Prostate gland (tissue), 2 donors: ENCODE data around the gene PTGS2. TPM values are rescaled to one million over a fixed set of nuclear protein-coding genes. Genes with fewer than 3 reads are reported as not detected.
"Not testable (repeated sequence)": the region's sequence is repeated elsewhere in the genome, so short reads cannot be mapped to it uniquely, and the experiment has no call there.

ENCODE experiments used
- DNase-seq: peaks from one replicate; pipeline ENCODE4 v3.0.0-alpha.2; 2019; ENCODE audit warnings: low spot score
- H3K27ac ChIP-seq, 2 donors: fragments of 200-600 bp; sonication (generic); 2 replicates each; pipeline ENCODE4 v1.5.1; 2017 to 2019
- H3K27me3 ChIP-seq: fragments of 200-600 bp; sonication (generic); replicated peaks from 2 replicates; pipeline ENCODE4 v1.5.1; 2019; ENCODE audit not compliant: insufficient read depth
- H3K36me3 ChIP-seq, 2 donors: fragments of 200-600 bp; sonication (generic); 1 replicate in 1 of 2; 2 replicates in 1 of 2; pipeline versions ENCODE4 v1.5.1 to v1.8.1; 2017 to 2019
- H3K4me1 ChIP-seq: fragments of 200-600 bp; sonication (generic); replicated peaks from 2 replicates; pipeline ENCODE4 v1.5.1; 2019
- H3K4me3 ChIP-seq, 2 donors: fragments of 200-600 bp; sonication (generic); 2 replicates each; pipeline ENCODE4 v1.5.1; 2017 to 2019
- H3K9me3 ChIP-seq: fragments of 200-600 bp; sonication (generic); 2 replicates; pipeline ENCODE4 v1.5.1; 2017
- POLR2A ChIP-seq: fragments of 450-650 bp; IDR thresholded peaks from one replicate; pipeline ENCODE4 v1.6.1; 2016; ENCODE audit warnings: antibody characterized with exemption, mild to moderate bottlenecking
- POLR2AphosphoS5 ChIP-seq: sonication (generic); formaldehyde crosslinking; IDR thresholded peaks from one replicate; pipeline ENCODE4 v1.6.1; 2017; ENCODE audit warnings: antibody characterized with exemption
- WGBS: methylation state at CpG from one replicate; pipeline ENCODE4 v1.1.5; 2018; 5-methylcytosine and 5-hydroxymethylcytosine counted together
- intact Hi-C: fragments of 100-400 bp; cut with DNase I; formaldehyde crosslinking; loops from one replicate; pipeline ENCODE4 v1.14.2; 2022
- total RNA-seq, 2 donors: library from RNA; depleted of rRNA; stranded (reverse); fragments of >200 nt; gene quantifications; one replicate each; pipeline ENCODE4 v1.1.0, GENCODE V29; 2016
- TF ChIP-seq, protein P1 (sequence below), 4 experiments: fragments of 200-600 bp in 2 of 4; fragments of 450-650 bp in 2 of 4; sonication (generic) in 2 of 4; IDR thresholded peaks; 1 replicate in 3 of 4; 2 replicates in 1 of 4; pipeline ENCODE4 v1.5.1; 2016 to 2019; ENCODE audit warnings: antibody characterized with exemption in 4 of 4, mild to moderate bottlenecking in 2 of 4, moderate library complexity in 2 of 4

Gene PTGS2
- total RNA-seq, 2 donors from 2014 or later = 11.2 to 14.3 TPM

DNA sequence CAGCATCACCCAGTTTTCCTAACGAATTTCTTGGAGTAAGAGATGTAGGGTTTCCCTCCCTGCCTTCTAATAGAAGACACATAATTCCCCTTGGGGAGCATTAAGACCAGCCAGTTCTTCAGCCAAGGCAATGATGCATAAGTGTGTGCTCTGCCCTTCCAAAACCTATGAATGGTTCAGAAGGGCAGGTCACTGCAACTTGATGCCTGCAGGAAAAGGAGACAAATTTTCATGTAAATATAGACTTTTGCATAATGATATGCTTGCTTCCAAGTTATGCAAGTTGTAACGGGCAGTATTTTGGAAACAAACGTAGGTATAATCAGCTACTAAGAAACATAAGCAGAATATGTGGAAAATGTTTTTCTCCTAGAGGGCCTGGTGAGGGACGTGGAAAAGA lies 31.6 kb downstream of the PTGS2 start:
- H3K27ac ChIP-seq = no peak overlapping the region
- no peaks in the 10 kb centered on the region for H3K36me3 ChIP-seq
- no peaks in the 10 kb centered on the region for H3K4me1 ChIP-seq
- WGBS = 49% methylated on average over 4 of the region's 4 CpGs
- no peak overlapping the region for H3K4me3 ChIP-seq
- H3K9me3 ChIP-seq = no peaks in the 10 kb centered on the region
- H3K27me3 ChIP-seq = no peaks in the 10 kb centered on the region
- TF ChIP-seq POLR2AphosphoS5 (no peak), POLR2A (no peak)
- TF ChIP-seq, protein P1, sequence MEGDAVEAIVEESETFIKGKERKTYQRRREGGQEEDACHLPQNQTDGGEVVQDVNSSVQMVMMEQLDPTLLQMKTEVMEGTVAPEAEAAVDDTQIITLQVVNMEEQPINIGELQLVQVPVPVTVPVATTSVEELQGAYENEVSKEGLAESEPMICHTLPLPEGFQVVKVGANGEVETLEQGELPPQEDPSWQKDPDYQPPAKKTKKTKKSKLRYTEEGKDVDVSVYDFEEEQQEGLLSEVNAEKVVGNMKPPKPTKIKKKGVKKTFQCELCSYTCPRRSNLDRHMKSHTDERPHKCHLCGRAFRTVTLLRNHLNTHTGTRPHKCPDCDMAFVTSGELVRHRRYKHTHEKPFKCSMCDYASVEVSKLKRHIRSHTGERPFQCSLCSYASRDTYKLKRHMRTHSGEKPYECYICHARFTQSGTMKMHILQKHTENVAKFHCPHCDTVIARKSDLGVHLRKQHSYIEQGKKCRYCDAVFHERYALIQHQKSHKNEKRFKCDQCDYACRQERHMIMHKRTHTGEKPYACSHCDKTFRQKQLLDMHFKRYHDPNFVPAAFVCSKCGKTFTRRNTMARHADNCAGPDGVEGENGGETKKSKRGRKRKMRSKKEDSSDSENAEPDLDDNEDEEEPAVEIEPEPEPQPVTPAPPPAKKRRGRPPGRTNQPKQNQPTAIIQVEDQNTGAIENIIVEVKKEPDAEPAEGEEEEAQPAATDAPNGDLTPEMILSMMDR (IDR thresholded peaks at IDR 0.05) = no peak
- no peak for DNase-seq
- intact Hi-C loops = no loop called here

DNA sequence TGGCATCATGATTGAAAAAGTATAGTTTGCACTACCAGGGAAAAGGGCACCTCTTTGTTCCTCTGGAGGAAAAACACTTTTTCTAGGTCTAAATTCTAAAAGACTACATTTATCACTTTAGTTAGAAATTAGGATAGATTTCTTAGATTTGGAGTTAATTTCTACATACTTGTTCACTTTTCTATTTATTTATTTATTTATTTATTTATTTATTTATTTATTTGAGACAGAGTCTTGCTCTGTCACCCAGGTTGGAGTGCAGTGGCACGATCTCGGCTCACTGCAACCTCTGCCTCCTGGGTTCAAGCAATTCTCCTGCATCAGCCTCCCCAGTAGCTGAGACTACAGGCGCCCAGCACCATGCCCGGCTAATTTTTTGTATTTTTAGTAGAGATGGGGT lies 32.2 kb downstream of the PTGS2 start:
- H3K27me3 ChIP-seq, H3K4me1 ChIP-seq, H3K36me3 ChIP-seq, intact Hi-C loops, DNase-seq, H3K9me3 ChIP-seq, H3K27ac ChIP-seq, H3K4me3 ChIP-seq: not testable (repeated sequence)
- WGBS = 97% methylated on average over 4 of the region's 4 CpGs

DNA sequence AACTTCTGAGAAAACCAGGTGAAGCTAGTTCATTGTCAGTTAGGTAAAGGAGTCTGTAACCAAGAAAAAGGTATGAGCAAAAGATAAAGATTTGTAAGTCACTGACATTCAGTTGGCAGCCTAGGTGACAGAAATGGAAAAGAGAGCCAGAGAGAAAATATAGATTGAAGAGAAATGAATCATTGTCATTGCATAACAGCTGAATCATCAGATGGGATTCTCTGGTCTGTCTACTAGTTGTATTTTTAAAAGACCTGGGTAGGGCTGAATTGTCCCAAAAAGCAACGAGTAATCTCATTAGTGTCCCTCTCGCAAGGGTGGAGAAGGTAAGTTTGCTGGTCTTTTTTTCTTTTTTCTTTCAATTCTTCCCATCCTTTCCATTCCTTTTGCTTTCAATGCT lies 36.6 kb downstream of the PTGS2 start:
- WGBS = 85% methylated on average over 2 of the region's 2 CpGs

DNA sequence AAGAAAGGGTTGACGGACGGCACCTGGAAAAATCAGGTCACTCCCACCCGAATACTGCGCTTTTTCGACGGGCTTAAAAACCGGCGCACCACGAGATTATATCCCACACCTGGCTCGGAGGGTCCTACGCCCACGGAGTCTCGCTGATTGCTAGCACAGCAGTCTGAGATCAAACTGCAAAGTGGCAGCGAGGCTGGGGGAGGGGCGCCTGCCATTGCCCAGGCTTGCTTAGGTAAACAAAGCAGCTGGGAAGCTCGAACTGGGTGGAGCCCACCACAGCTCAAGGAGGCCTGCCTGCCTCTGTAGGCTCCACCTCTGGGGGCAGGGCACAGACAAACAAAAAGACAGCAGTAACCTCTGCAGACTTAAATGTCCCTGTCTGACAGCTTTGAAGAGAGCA lies 42.7 kb downstream of the PTGS2 start:
- H3K27ac ChIP-seq, H3K4me1 ChIP-seq, H3K27me3 ChIP-seq, H3K4me3 ChIP-seq, H3K9me3 ChIP-seq, H3K36me3 ChIP-seq, intact Hi-C loops, DNase-seq: not testable (repeated sequence)
- 55% methylated on average over 15 of the region's 16 CpGs for WGBS

More for the DNA sequence above, 36.6 kb downstream of the PTGS2 start:
- no peaks in the 10 kb centered on the region for H3K36me3 ChIP-seq
- H3K4me3 ChIP-seq = no peak overlapping the region
- H3K4me1 ChIP-seq = no peaks in the 10 kb centered on the region
- TF ChIP-seq POLR2A = no peak
- TF ChIP-seq, protein P1 (IDR thresholded peaks at IDR 0.05) = no peak
- TF ChIP-seq POLR2AphosphoS5 = no peak
- no peak for DNase-seq
- no peak overlapping the region for H3K27ac ChIP-seq
- H3K9me3 ChIP-seq = no peaks in the 10 kb centered on the region
- no peaks in the 10 kb centered on the region for H3K27me3 ChIP-seq
- intact Hi-C loops = no loop called here

DNA sequence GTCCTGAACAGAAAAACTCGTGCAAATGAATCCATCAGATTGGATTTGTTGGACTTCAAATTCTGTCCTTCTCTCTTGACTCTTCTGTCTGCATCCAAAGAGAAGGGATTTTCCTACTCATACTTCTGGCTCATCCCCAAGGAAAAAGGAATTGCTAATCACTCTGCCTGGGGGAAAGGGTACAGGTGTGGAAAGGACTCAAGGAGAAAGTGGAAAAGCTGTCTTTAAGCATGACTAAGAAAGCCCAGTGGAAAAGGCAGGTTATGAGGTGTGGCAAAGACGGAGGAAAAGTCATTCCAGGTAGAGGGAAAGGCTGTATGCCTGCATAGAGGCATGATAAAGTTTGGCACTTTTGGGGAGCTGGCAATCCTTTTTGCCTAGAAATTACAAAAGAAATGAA lies 43.4 kb downstream of the PTGS2 start:
- intact Hi-C loops = no loop called here
- WGBS = 91% methylated on average over 2 of the region's 2 CpGs
- Histone ChIP-seq H3K27me3 (no peaks in the 10 kb centered on the region), H3K4me3 (no peak overlapping the region), H3K36me3 (no peaks in the 10 kb centered on the region), H3K27ac (no peak overlapping the region), H3K9me3 (no peaks in the 10 kb centered on the region), H3K4me1 (no peaks in the 10 kb centered on the region)
- TF ChIP-seq POLR2AphosphoS5 (no peak), POLR2A (no peak)
- TF ChIP-seq, protein P1 (IDR thresholded peaks at IDR 0.05) = no peak
- DNase-seq = no peak

DNA sequence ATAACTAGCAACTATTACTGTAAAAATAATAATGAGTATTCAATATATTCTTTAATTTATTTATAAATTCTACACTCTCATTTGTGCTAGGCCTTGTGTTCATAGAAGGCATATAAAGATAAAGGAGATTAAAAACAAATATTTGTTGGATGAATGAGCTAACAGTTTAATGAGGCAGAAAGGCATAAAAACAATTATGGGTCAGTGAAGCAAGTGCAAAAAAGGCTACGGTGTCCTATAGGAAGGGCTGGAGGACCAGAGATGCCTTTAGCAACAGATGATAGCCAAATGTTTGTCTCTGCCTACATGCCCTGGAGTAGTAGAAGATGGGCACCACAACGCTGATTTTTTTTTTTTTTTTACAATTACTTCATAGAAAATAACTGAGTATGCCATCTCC lies 45.7 kb downstream of the PTGS2 start:
- H3K4me3 ChIP-seq = no peak overlapping the region
- DNase-seq = no peak
- WGBS = 52% methylated on average over 2 of the region's 2 CpGs
- intact Hi-C loops = no loop called here
- H3K9me3 ChIP-seq = no peaks in the 10 kb centered on the region
- H3K27me3 ChIP-seq = no peaks in the 10 kb centered on the region
- no peaks in the 10 kb centered on the region for H3K36me3 ChIP-seq
- H3K4me1 ChIP-seq = no peaks in the 10 kb centered on the region
- no peak overlapping the region for H3K27ac ChIP-seq
- TF ChIP-seq, protein P1 (IDR thresholded peaks at IDR 0.05) = no peak
- TF ChIP-seq POLR2AphosphoS5 (no peak), POLR2A (no peak)
